ENCODE results near the gene PKD2. TPM values are rescaled to one million over a fixed set of nuclear protein-coding genes. Genes with fewer than 3 reads are reported as not detected.
"Not testable (repeated sequence)": the region's sequence is repeated elsewhere in the genome, so short reads cannot be mapped to it uniquely, and the experiment has no call there.

The PKD2 gene
- total RNA-seq, 1 experiment from 2014 or later: 38.4 TPM

GRCh38 chr4:87999191-87999691, 8.2 kb upstream of the PKD2 start:
- not testable (repeated sequence) for H3K56ac ChIP-seq (ENCODE audit: insufficient read length, low read depth, low read length); H3K4me1 ChIP-seq (ENCODE audit: insufficient read depth, low read length); H4K91ac ChIP-seq (ENCODE audit: insufficient read length, low read depth, low read length); H3K4me2 ChIP-seq (ENCODE audit: insufficient read depth, insufficient read length, low read length); H3K27ac ChIP-seq (ENCODE audit: insufficient read length, low read depth, low read length); H2BK120ac ChIP-seq (ENCODE audit: low read depth, low read length, poor library complexity, severe bottlenecking); H3K36me3 Mint-ChIP-seq (ENCODE audit: insufficient read depth in 1 of 3, low read depth in 3 of 3); H3K9me3 Mint-ChIP-seq; H3K27me3 ChIP-seq (ENCODE audit: insufficient read depth, low read length); H3T11ph ChIP-seq (ENCODE audit: low read length); H3K18ac ChIP-seq (ENCODE audit: insufficient read length, low read depth, low read length); H2AFZ ChIP-seq (ENCODE audit: low read length); H3K27ac Mint-ChIP-seq; DNase-seq; H3K23me2 ChIP-seq (ENCODE audit: insufficient read length, low read depth, low read length, poor library complexity, severe bottlenecking); H4K8ac ChIP-seq (replicated peaks; ENCODE audit: insufficient read length, low read depth, low read length); H4K20me1 ChIP-seq (ENCODE audit: control insufficient read depth, insufficient read depth, insufficient read length); H3K4ac ChIP-seq (ENCODE audit: low read depth, low read length); H2BK15ac ChIP-seq (ENCODE audit: low read depth, low read length); H2BK20ac ChIP-seq (ENCODE audit: low read depth, low read length, poor library complexity, severe bottlenecking); H3K79me1 ChIP-seq (ENCODE audit: insufficient read depth, low read depth, low read length, poor library complexity, severe bottlenecking); H3K79me2 ChIP-seq (ENCODE audit: insufficient read depth, low read length); H2BK12ac ChIP-seq (ENCODE audit: insufficient read length, low read depth, low read length); H3K14ac ChIP-seq (ENCODE audit: insufficient read depth, low read length); H2BK5ac ChIP-seq (ENCODE audit: insufficient read length, low read length); H3K23ac ChIP-seq (ENCODE audit: insufficient read length, low read depth, low read length); H3K4me3 Mint-ChIP-seq; H2AK5ac ChIP-seq (ENCODE audit: insufficient read length, low read length); H3K9me3 ChIP-seq (ENCODE audit: control insufficient read depth, low read depth, low read length); H3K9ac ChIP-seq (ENCODE audit: extremely low read depth, insufficient read length, low read length); H4K5ac ChIP-seq (ENCODE audit: insufficient read length, low read depth, low read length); H3K27me3 Mint-ChIP-seq (ENCODE audit: low read depth)
- H3K4me1 Mint-ChIP-seq: peaks cover 11 to 16% of the 10 kb centered on the region in 2 experiments
- no CpG with 5 or more reads among the region's 2 CpGs for WGBS (ENCODE audit: extremely low coverage, insufficient read length, low lambda C conversion rate)
- peak; percentile 50 for TF ChIP-seq CTCF (conservative IDR thresholded peaks at IDR 0.05)
